ENCODE results near the gene COL9A2.

COL9A2 gene

DNA sequence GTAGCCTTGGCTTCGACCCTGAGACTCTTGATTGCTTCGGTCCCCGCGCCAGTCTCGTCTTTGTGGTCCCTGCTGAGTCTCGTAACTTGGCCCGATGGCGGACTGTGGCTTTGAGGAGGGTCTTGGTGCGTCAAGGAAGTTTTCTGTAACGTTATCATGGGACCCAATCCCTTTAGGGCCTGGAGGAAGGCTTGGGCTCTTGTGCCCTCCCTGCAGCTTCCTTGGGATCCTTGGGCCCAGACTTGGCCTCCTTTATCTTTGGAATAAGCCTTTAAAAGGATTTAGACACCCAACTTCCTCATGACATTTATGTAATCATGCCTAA, 58.7 kb downstream of the COL9A2 start:
- Histone ChIP-seq H3K9me3 (no peaks in the 10 kb centered on the region), H3K4me3 (ENCODE audit: low read depth, low read length) (peak overlapping the region; percentile 92), H3K36me3 (peaks cover 3% of the 10 kb centered on the region), H3K4me1 (no peaks in the 10 kb centered on the region), H3K27me3 (no peaks in the 10 kb centered on the region)
- DNase-seq: no peak
- TF ChIP-seq, protein P1, sequence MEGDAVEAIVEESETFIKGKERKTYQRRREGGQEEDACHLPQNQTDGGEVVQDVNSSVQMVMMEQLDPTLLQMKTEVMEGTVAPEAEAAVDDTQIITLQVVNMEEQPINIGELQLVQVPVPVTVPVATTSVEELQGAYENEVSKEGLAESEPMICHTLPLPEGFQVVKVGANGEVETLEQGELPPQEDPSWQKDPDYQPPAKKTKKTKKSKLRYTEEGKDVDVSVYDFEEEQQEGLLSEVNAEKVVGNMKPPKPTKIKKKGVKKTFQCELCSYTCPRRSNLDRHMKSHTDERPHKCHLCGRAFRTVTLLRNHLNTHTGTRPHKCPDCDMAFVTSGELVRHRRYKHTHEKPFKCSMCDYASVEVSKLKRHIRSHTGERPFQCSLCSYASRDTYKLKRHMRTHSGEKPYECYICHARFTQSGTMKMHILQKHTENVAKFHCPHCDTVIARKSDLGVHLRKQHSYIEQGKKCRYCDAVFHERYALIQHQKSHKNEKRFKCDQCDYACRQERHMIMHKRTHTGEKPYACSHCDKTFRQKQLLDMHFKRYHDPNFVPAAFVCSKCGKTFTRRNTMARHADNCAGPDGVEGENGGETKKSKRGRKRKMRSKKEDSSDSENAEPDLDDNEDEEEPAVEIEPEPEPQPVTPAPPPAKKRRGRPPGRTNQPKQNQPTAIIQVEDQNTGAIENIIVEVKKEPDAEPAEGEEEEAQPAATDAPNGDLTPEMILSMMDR (IDR thresholded peaks at IDR 0.05; ENCODE audit: low read depth, low read length): no peak

DNA sequence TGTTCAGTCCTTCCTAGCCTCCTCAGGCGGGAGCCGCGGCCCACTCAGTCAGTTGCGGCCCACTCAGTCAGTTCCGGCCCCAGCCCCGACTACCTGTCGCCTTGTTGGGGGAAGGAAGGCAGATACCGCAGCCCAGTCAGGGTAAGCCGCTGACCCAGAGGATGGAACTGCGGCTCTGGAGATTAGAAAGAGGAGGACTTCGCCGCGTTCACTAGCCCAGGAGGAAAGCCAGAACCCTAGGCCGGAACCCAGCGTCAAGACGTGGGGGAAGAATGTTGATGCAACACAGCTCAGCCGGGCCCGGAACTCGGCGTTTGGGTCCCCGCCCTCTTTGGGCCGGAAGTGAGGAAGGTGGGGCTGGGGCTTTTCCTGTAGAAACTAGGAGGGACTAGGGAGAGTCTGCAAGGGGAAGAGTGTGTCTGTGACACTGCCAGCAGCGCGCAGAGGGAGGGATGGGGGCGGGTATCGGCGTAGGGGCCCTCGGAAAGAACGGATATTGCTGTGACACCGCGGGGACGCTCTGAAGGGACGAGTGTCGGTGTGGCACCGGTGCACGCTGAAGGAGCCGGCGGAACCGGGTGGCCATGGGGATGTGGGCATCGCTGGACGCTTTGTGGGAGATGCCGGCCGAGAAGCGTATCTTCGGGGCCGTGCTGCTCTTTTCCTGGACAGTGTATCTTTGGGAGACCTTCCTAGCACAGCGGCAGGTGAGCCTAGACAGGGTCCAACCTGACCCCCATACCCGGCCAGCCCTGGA, 59.2 kb downstream of the COL9A2 start, which contains the start of gene ZMPSTE24:
ZMPSTE24 (plus strand) TSS at position 549 of the 757 bp plus-strand sequence; CDS start at position 585, 36 bp downstream.
- TF ChIP-seq, protein P1 (IDR thresholded peaks at IDR 0.05; ENCODE audit: low read depth, low read length): no peak
- H3K4me3 ChIP-seq (ENCODE audit: low read depth, low read length): peak within 1 kb of the TSS; percentile 94
- DNase-seq: peak; percentile 90
- H3K27me3 ChIP-seq: no peaks in the 10 kb centered on the region
- no peaks in the 10 kb centered on the region for H3K4me1 ChIP-seq
- no peaks in the 10 kb centered on the region for H3K9me3 ChIP-seq
- peaks cover 3% of the 10 kb centered on the region for H3K36me3 ChIP-seq

DNA sequence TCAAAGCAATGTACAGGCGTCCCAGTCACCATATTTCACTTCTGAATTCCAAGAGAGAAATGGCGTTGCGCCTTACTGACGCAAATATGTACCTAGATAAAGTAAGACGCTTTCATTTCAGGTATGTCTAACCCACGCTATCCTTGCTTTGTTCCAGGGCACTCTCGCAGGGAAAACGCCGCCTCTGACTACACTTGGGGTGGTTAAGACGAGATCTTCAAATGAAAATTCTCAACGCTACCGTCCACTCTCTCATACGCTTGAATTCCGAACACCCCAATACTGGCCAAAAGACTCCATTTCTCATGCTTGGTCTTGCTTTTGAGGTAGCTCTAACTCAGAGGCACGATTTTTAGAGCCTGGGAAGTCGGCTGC, 59.8 kb downstream of the COL9A2 start:
- peaks cover 3% of the 10 kb centered on the region for H3K36me3 ChIP-seq
- DNase-seq: no peak
- TF ChIP-seq, protein P1 (IDR thresholded peaks at IDR 0.05; ENCODE audit: low read depth, low read length): no peak

DNA sequence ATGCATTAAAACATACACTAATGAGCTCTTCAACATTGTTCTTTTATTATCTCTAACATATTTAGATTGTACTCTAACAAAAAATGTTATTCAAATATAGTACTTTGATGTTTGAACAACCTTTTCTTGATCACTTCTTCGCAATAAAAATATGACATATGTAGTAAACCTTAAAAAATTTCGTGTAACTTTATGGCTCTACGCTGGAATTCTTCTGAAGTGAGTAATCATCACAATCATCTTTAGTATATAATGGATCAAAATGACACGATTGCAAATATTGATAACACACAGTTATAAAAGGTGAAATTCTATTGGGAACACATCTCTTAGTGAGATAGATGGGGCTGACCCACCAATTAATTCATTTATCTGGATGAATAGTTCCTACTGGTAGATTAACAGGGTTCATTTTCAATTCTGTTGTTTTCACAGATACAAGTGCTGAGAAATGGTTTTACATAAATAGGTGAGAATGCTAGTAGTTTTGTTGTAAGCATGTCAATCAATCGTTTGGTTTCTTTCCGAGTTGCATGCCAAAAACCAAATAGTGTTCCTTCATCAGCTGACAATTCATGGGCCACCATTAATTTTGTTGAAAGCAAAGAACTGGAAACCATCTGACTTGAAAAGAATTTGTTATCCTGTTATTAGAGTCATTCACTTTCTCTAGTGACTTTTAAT, 60.5 kb downstream of the COL9A2 start:
- Histone ChIP-seq H3K36me3 (peaks cover 3% of the 10 kb centered on the region), H3K4me1 (no peaks in the 10 kb centered on the region), H3K27me3 (no peaks in the 10 kb centered on the region), H3K4me3 (ENCODE audit: low read depth, low read length) (peak overlapping the region; percentile 94), H3K9me3 (no peaks in the 10 kb centered on the region)
- TF ChIP-seq, protein P1 (IDR thresholded peaks at IDR 0.05; ENCODE audit: low read depth, low read length): no peak
- no peak for DNase-seq

More for the DNA sequence above, 59.8 kb downstream of the COL9A2 start:
- Histone ChIP-seq H3K4me1 (no peaks in the 10 kb centered on the region), H3K4me3 (ENCODE audit: low read depth, low read length) (peak overlapping the region; percentile 94), H3K27me3 (no peaks in the 10 kb centered on the region), H3K9me3 (no peaks in the 10 kb centered on the region)

DNA sequence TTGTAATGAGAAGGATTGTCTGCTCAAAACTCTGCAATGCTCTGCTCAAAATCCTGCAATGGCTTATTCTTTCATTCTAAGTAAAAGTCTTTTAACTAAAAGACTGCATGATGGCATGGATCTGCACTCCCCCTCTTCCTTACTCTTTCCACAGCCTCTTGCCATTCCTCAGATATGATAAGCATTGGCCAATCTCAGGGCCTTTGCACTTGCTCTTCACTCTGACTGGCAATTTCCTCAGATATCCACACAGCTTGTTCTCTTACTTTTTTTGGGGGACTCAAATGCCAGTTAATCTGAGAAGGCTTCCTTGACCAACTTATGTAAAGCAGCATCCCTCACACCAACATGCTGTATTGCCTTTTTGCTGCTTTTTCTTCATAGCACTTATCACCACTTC, 61.9 kb downstream of the COL9A2 start:
- no peaks in the 10 kb centered on the region for H3K9me3 ChIP-seq
- peaks cover 3% of the 10 kb centered on the region; the same call in 1 of the 2 replicates for H3K36me3 ChIP-seq
- TF ChIP-seq, protein P1 (IDR thresholded peaks at IDR 0.05; ENCODE audit: low read depth, low read length): no peak
- DNase-seq: no peak
- no peaks in the 10 kb centered on the region for H3K27me3 ChIP-seq
- H3K4me3 ChIP-seq (ENCODE audit: low read depth, low read length): no peak overlapping the region
- H3K4me1 ChIP-seq: no peaks in the 10 kb centered on the region

DNA sequence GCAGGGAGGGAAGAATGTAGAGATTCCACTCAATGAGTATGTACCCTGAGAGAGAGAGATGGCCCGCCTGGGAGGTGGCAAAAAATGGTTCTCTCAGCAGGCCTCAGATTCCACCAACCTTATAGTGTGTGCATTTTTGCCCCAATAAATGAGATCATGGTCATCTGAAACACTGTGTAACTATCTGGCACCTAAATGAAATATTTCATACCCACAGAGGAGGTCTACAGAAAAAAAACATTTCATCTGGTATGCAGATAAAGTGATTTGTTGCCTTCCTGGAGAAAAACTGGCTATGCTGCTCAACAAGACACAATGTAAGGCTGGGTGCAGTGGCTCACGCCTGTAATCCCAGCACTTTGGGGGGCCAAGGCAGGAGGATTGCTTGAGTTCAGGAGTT, 64.5 kb downstream of the COL9A2 start:
- H3K27me3 ChIP-seq: no peaks in the 10 kb centered on the region
- no peaks in the 10 kb centered on the region for H3K4me1 ChIP-seq
- H3K4me3 ChIP-seq (ENCODE audit: low read depth, low read length): no peak overlapping the region
- no peaks in the 10 kb centered on the region for H3K9me3 ChIP-seq
- DNase-seq: no peak
- peaks cover 3% of the 10 kb centered on the region; the same call in 1 of the 2 replicates for H3K36me3 ChIP-seq
- TF ChIP-seq, protein P1 (IDR thresholded peaks at IDR 0.05; ENCODE audit: low read depth, low read length): no peak

All from BE2C (cell line).